Camera-type eye (tissue), 1 donor: Measurements from ENCODE around the gene GAA. TPM values are rescaled to one million over a fixed set of nuclear protein-coding genes. Genes with fewer than 3 reads are reported as not detected.

ENCODE experiments used
- total RNA-seq: library from RNA; depleted of rRNA; stranded (reverse); fragments of >200 nt; gene quantifications from one replicate; pipeline ENCODE4 v1.2.3, GENCODE V29; 2014

GAA gene
- total RNA-seq = 43.2 TPM

GRCh38 chr17:80101011-80101945, at the start of gene GAA:
GAA (plus strand) TSS chr17:80101581; CDS start chr17:80104587, 3,006 bp downstream.

DNA sequence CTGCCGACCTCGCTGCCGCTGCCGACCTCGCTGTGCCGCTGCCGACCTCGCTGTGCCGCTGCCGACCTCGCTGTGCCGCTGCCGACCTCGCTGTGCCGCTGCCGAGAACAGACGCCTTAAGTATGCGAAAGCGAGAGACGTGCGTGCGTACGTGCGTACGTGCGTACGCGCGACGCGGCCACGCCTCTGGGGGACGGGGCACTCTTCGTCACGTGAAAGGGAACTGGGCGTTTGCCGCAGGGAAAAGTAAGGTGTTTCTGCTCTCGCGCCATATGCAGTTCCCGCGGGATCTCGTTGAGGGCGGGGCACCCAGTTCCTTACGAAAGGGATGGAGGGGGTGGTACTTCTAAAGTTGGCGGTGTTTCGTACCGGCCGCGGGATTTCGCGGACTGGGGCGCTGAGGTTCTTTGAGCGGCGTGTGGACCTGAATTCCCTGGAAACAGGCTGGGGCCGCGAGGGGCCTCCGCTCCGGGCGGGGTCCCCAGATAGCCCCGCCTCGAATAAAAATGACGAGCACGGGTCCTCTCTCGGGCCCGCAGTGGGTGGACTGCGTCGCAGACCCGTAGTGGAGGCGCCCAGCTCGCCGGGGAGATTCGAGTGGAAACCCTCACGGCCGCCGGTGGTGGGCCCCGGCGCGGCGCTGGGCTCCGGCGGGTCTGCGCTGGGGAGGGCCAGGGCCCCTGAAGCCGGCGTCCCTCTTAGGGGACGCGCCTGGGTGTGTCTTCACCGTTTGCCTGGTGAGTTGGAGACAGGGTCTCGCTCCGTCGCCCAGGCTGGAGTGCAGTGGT, 45.8 kb downstream of the GAA start, which contains the start of gene EIF4A3:
Gene EIF4A3 (minus strand): TSS at position 94 of the 788 bp plus-strand sequence. CDS start 167 bp downstream, outside the sequence.

Other genes with a start within 250 kb of the GAA start
- 39.0 TPM for gene TBC1D16, start 65.7 kb upstream of the GAA start, total RNA-seq
- gene CCDC40, start 64.9 kb upstream of the GAA start, total RNA-seq = 11.0 TPM
- 77.1 TPM for gene EIF4A3, start 45.5 kb downstream of the GAA start, total RNA-seq
- 4.8 TPM for gene CARD14, start 68.4 kb downstream of the GAA start, total RNA-seq
- gene SGSH, start 118.8 kb downstream of the GAA start, total RNA-seq = 20.3 TPM
- gene SLC26A11, start 118.8 kb downstream of the GAA start, total RNA-seq = 26.8 TPM
- gene RNF213, start 159.3 kb downstream of the GAA start, total RNA-seq = 72.9 TPM